ENCODE data around the gene ANP32B.
"Not testable (repeated sequence)": the region's sequence is repeated elsewhere in the genome, so short reads cannot be mapped to it uniquely, and the experiment has no call there.

Gene ANP32B

DNA sequence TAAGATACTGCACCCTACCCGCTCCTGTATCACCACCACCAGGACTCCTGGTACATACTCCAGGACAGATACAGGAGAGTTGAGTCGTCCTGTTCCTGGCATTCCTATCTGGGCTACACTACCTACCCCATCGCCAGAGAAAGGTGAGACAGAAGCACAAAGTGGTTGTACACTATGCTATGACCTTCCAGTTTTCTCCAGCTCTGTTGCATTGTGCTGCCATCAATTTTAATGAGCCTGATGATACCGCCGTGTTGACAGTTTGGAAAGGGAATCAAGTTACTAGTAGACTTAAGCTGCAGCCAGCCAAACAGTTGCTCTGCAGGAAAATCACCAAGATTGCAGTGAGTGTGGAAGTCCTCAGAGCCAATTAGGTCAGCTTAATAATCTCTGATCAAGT is 35.2 kb downstream of the ANP32B start:
- no peak for DNase-seq (ENCODE audit: low read depth)
- no peak overlapping the region for H3K4me3 ChIP-seq (ENCODE audit: low read depth, low read length)

DNA sequence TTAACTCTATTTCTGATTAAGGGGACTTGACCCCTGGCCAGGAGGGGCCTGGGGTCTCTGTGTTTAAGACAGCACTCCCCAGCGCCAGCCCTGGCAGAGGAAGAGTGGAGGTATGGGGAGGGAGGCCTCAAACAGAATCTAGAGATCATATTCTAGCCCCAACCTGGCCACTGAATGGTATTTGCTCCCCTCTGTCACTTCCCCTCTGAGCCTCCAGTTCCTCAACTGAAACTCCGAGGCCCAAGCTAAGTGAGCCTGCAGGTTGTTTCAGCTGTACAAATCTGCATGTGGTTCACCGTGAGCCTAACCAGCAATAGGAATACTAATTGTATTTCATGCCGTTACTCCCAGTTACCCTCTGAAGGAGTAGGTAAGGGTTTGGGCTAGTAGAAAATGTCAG is 36.0 kb downstream of the ANP32B start:
- H3K4me3 ChIP-seq (ENCODE audit: low read depth, low read length): no peak overlapping the region
- no peak for DNase-seq (ENCODE audit: low read depth)

DNA sequence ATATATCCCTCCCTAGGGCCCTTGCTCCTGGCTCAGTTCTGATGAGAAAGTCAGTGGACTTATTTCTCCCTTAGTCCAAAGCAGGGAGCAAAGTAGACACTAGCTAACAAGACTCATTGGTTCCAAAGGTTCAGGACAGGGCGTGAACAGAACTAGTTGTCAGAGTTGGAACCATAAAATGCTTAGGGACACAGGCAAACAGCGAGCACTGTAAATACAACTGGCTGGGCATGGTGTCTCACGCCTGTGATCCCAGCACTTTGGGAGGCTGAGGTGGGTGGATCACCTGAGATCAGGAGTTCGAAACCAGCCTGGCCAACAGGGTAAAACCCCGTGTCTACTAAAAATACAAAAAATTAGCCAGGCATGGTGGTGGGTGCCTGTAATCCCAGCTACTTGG is 36.7 kb downstream of the ANP32B start:
- DNase-seq (ENCODE audit: low read depth); H3K4me3 ChIP-seq (ENCODE audit: low read depth, low read length): not testable (repeated sequence)

DNA sequence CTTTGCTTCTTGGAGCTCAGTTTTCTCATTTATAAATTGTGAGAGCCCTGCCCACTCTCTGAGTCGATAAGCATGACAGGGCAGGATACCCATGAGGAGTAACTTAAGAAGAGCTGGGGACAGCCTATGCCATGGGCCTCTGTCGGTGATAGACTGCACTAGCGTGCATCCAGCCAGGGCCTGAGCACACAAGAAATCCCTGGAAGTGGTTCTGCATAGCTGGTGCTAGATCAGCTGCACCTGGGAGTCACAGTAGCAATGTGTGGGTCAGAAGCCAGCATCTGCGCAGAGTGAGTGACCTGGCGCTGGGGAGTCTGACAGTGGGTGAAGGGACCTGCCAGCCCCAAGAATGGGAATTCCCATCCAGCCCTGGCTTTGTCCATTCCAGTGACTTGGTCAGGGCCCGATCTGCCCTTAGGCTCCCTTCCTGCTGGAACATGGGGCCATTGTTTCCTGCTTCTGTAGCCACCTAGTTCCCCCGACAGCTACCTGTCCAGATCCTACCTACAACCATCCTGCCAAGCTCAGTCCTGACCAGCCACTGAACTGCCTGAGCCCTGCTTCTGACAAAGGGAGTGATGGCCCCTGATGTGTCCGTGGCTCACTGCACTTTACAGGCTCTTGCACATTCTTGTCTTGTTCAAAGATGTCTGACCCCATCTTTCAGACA is 37.5 kb downstream of the ANP32B start:
- H3K4me3 ChIP-seq (ENCODE audit: low read depth, low read length): no peak overlapping the region
- no peak for DNase-seq (ENCODE audit: low read depth)

DNA sequence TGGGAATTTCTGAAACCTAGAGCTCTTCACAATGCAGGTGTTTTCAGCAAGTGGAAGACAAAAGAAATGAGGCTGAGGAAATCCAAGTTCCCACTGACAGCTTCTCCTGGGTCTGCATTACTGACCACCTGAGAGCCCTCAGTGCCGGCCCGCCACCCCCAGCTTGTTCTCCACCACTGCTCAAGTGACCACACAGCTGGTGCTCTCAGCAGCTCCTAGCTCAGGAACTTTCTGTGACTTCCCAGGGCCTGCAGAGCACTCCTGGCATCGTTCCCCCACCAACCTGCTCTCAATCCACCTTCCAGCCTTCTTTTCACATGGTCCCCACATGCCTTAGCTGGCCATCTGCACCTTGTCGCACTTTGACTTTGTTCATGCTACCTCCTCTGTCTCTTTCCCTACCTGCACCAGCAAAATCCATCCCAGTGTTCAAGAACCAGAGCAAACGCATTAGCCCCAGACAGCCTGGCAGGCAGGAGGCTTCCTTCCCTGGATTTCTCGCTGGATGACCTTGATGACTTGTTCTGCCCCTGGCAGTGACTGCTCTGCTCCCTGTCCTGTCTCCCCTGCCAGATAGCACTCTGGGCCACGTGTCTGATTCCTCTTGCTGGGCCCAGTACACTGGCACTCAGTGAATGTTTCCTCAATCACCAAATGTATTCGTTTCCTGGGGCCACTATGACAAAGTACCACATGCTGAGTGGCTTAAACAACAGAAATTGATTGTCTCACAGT is 38.3 kb downstream of the ANP32B start:
- DNase-seq (ENCODE audit: low read depth): no peak
- no peak overlapping the region for H3K4me3 ChIP-seq (ENCODE audit: low read depth, low read length)

DNA sequence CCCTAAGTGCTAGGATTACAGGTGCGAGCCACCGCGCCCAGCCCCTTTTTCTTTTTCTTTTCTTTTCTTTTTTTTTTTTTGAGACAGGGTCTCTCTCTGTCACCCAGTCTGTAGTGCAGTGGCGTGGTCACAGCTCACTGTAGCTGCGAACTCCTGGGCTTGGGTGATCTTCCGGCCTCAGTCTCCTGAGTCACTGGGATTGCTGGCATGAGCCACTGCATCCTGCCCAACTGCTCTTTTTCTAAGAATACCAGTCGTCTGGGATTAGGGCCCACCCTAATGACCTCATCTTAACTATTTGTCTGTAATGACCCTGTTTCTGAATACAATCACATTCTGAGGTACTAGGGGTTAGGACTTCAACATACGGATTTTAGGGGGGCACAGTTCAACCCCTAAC is 39.3 kb downstream of the ANP32B start:
- DNase-seq (ENCODE audit: low read depth): no peak
- H3K4me3 ChIP-seq (ENCODE audit: low read depth, low read length): no peak overlapping the region

DNA sequence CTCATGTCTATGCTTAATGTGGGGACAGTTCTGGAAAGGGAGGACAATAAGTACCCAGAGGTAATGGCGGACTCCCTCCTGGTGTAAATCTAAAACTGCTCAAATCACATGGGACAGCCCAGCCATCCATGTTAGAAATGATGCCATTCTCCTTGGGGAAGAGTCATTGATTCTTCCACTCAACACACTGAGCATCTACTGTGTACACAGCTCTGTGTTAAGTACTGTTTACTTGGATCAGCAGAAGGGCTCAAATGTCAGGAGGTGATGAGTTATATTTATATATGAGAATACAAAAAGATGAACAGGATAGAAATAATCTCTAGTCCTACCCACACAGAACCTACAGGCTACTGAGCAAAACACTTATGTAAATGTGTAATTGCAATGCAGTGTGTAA is 41.6 kb downstream of the ANP32B start:
- DNase-seq (ENCODE audit: low read depth): no peak
- H3K4me3 ChIP-seq (ENCODE audit: low read depth, low read length): no peak overlapping the region

DNA sequence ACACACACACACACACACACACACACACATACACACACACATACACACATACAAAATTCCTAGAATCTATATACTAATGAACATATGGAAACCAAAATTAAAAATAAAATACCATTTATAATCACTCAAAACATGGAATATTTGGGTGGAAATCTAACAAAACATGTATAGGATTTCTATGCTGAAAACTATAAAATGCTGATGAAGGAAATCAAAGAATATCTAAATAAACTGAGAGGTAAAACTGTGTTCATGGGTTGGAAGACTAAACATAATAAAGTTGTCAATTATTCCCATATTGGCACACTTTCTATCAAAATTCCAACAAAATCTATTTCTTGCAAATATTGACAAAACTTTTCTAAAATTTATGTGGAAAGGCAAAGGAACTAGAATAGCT is 48.0 kb downstream of the ANP32B start:
- no peak overlapping the region for H3K4me3 ChIP-seq (ENCODE audit: low read depth, low read length)
- no peak for DNase-seq (ENCODE audit: low read depth)

DNA sequence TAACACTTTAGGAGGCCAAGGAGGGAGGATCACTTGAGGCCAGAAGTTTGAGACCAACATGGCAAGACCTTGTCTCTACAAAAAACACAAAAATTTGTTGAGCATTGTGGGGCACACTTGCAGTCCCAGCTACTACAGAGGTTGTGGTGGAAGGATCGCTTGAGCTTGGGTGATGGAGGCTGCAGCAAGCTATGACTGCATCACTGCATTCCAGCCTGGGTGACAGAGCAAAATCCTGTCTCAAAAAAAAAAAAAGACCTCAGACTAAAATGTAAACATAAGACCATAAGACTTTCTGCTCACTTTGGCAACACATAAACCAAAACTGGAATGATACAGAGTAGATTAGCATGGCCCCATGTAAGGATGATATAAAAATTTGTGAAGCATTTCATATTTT is 48.8 kb downstream of the ANP32B start:
- no peak overlapping the region for H3K4me3 ChIP-seq (ENCODE audit: low read depth, low read length)
- no peak for DNase-seq (ENCODE audit: low read depth)

DNA sequence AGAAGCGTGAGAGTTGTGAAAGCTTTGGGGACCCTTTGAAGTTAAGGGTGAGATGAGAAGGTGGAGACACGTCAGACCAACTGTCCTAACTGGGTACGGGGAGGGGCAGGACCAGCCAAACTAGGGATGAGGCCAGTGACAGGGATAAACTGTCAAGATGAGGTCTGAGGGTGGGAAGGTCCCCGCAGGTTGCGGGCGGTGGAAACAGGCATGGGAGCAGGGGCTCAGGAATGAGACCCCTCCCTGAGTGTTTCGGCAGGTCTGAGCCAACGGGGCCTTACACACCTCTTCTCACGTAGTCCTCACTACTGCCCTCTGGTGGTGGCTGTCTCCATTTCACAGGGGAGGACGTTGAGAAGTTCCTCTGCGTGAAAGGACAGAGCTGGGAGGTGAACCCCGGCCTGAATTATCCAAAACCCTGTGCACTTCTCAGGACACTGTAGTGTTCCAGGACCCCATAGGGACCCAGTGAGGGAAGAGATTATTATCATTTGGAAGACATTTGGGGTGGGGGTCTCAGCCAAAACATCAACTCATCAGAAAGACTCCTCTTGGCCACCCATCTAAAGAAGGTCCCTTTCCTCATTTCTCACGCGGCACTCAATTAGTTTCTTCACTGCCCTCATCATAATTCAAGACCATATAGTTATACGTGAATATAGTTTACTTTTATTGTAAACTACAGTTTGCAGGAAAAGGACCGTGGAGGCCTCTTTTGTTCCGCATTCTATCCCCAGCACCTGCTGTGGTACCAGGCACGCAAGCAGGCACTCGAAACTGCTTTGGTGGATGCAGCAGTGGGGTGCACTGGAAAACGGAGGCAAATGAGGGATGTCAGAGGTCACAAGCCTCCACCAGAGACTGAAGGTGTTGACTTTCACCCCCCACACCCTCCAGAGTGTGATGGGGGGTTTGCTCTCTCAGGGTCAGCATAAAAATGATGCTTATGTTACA is 51.7 kb downstream of the ANP32B start:
- no peak for DNase-seq (ENCODE audit: low read depth)
- H3K4me3 ChIP-seq (ENCODE audit: low read depth, low read length): no peak overlapping the region

DNA sequence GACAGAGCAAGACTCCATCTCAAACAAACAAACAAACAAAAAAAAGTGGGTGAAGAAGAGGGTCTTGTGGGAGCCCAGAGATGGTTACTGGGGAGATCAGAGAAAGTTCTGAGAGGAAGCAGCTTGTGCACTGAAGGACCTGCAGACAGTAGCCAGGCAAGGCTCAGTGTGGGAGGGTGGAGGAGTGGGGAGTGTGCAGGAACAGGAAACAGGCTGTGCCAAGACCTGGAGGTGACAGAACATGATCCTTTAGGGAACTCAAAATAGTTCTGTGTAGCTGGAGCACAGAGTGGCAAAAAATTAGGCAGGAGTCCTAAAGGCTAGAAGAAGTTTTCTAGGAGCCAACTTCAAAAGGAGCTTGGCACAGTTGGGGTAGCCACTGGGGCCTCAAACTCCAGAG is 54.2 kb downstream of the ANP32B start:
- DNase-seq (ENCODE audit: low read depth): no peak
- H3K4me3 ChIP-seq (ENCODE audit: low read depth, low read length): no peak overlapping the region

DNA sequence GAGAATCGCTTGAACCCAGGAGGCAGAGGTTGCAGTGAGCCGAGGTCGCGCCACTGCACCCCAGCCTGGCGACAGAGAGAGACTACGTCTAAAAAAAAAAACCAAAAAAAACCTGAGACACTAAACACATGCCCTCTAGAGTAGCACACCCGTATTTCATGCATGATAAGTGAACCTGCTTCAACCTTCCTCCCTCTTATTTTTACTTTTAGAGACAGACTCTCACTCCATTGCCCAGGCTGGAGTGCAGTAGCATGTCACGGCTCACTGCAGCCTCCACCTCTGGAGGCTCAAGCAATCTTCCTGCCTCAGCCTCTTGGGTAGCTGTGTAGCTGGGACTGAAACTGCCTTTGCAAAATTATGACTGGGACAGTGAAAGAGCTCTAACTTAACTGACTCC is 55.8 kb downstream of the ANP32B start:
- DNase-seq (ENCODE audit: low read depth): no peak
- no peak overlapping the region for H3K4me3 ChIP-seq (ENCODE audit: low read depth, low read length)

DNA sequence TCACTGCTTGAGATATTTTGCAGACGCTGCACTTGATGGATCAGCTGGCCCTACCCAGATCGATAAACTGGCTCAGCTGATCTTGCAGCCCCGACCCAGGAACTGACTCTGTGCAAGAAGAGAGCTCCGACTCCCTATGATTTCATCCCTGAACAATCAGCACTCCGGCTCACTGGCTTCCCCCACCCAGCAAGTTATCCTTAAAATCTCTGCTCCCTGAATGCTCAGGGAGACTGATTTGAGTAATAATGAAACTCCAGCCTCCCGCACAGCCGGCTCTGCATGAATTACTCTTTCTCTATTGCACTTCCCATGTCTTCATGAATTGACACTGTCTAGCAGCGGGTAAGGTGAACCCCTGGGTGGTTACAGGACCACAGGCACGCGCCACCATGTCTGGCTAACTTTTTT is 56.5 kb downstream of the ANP32B start:
- no peak for DNase-seq (ENCODE audit: low read depth)

DNA sequence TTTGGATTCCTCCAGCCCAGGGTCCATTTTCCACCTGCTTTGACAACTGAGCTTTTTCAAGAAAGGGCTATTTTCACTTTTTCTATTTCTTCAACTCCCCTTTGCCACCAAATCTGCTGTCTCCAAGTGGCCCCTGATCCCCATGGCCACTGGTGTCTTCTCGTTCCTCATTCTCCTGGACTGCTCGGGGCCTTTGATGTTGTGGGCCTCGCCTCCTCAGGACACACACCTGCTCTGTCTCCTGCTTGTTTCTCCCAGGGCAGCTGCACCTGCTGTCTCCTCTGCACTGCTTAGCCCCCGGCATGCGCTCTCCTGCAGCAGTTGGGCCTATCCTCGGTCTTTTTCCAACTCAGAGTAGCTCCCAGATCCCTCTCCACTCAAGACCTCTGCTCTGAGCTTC is 57.1 kb downstream of the ANP32B start:
- DNase-seq (ENCODE audit: low read depth): no peak

More for the DNA sequence above, 56.5 kb downstream of the ANP32B start:
- no peak overlapping the region for H3K4me3 ChIP-seq (ENCODE audit: low read depth, low read length)

DNA sequence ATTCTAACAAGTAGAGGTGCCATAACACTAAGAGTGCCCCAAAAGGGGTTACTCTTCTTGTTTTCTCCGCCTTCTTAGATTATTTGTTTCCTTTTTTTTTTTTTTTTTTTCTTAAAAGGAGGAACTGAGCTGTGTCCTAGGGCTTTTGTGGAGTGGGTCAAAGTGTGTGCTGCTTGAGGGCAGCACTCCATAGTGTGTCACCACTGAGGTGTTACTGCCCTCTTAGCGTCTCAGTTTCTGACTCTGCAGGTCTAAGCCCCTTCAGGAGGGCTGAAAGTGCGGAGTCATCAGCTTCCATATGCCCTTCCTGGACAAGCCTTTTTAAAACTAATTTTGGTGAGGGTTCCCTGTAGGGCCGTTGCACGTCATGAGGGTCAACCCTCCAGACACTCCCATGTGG is 60.8 kb downstream of the ANP32B start:
- DNase-seq (ENCODE audit: low read depth): no peak
- no peak overlapping the region for H3K4me3 ChIP-seq (ENCODE audit: low read depth, low read length)

More for the DNA sequence above, 57.1 kb downstream of the ANP32B start:
- H3K4me3 ChIP-seq (ENCODE audit: low read depth, low read length): no peak overlapping the region

DNA sequence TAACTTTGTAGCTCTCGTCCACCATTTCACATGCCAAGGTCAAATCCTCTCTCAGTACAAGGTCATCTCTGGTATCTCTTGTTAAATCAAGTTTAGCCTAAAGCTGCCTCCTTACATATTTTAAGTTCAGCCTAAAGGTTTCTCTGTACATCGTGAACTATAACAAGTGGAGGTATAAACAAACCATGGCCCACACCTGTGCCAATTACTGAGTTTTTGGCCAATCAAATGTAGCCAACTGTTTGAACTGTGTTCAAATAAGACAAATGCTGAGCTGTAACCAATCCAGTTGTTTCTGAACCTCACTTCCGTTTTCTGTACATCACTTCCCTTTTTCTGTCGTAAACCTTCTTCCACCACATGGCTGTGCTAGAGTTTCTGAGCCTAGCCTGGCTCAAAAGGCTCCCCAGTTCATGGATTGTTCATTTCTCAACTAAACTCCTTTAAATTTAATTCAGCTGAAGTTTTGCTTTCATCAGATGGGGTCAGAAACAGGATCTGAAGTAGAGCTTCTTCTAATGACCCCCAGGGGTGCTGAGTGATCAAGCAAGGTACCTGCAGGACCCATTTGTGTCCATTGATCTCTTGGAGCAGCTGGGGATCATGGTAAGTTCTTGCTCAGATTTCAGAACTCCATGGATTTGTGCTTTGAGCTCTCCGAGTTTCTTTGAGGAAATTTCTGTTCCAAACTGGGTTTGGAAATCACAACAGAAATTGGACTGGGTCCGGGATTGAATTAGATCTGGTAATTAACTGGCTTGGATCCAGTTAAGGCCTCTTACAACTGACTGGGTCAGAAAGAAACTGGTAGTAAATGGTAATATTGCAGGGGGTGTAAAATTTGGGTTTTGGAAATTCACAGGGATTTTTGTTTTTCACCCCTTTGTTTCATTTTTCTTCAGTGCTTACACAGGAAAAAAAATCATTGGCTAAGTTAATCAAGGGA is 62.4 kb downstream of the ANP32B start:
- peak overlapping the region; percentile 18 for H3K4me3 ChIP-seq (ENCODE audit: low read depth, low read length)
- DNase-seq (ENCODE audit: low read depth): no peak

DNA sequence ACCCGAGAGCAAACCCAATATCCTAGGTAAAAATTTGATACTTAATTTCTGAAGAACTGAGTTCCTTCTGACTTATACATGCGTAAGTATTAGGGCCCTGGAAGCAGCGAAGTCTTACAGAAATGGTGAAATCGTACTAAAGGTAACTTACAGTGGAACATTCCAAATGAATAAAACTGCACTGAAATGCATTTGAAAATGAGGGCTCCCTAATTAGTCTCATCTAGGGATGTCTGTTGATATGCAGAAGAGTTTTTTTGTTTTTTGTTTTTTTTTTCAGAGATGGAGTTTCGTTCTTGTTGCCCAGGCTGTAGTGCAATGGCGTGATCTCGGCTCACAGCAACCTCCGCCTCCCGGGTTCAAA is 63.0 kb downstream of the ANP32B start:
- DNase-seq (ENCODE audit: low read depth): no peak
- no peak overlapping the region for H3K4me3 ChIP-seq (ENCODE audit: low read depth, low read length)

DNA sequence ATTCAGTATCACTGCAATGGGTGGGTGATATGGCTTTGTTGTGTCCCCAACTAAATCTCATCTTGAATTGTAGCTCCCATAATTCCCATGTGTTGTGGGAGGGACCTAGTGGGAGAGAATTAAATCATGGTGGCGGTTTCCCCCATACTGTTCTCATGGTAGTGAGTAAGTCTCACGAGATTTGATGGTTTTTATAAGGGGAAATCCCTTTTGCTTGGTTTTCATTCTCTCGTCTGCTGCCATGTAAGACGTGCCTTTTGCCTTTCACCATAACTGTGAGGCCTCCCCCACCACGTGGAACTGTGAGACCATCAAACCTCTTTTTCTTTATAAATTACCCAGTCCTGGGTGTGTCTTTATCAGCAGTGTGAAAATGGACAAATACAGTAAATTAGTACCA is 63.9 kb downstream of the ANP32B start:
- no peak overlapping the region for H3K4me3 ChIP-seq (ENCODE audit: low read depth, low read length)

More for the DNA sequence above, 63.9 kb downstream of the ANP32B start:
- no peak for DNase-seq (ENCODE audit: low read depth)

All from skeletal muscle cell (primary cell).